H9 (cell line): Measurements from ENCODE around the gene HDAC2. TPM values are rescaled to one million over a fixed set of nuclear protein-coding genes. Genes with fewer than 3 reads are reported as not detected.

Experiments used
- DNase-seq: peaks from one replicate; pipeline ENCODE4 v3.0.0-alpha.2; 2017
- H2AFZ ChIP-seq: one replicate; pipeline ENCODE4 v1.6.1; 2013; ENCODE audit warnings: mild to moderate bottlenecking, low read length, control low read depth, moderate library complexity
- H2AK5ac ChIP-seq: 2 replicates; pipeline ENCODE4 v1.6.1; 2013; ENCODE audit warnings: low read length, control low read depth, mixed read lengths; ENCODE audit not compliant: insufficient read length
- H2BK120ac ChIP-seq: one replicate; pipeline ENCODE4 v1.6.1; 2013; ENCODE audit warnings: low read depth, mild to moderate bottlenecking, low read length, control low read depth, inconsistent platforms; ENCODE audit not compliant: poor library complexity, severe bottlenecking
- H2BK12ac ChIP-seq: 2 replicates; pipeline ENCODE4 v1.6.1; 2013; ENCODE audit warnings: low read length, control low read depth, mixed read lengths, low read depth; ENCODE audit not compliant: insufficient read length
- H2BK15ac ChIP-seq: 2 replicates; pipeline ENCODE4 v1.6.1; 2013; ENCODE audit warnings: low read depth, low read length, control low read depth
- H2BK20ac ChIP-seq: one replicate; pipeline ENCODE4 v1.6.1; 2013; ENCODE audit warnings: low read depth, mild to moderate bottlenecking, low read length, control low read depth, inconsistent platforms; ENCODE audit not compliant: poor library complexity, severe bottlenecking
- H2BK5ac ChIP-seq: 2 replicates; pipeline ENCODE4 v1.6.1; 2013; ENCODE audit warnings: low read length, control low read depth, mixed read lengths; ENCODE audit not compliant: insufficient read length
- H3K14ac ChIP-seq: 2 replicates; pipeline ENCODE4 v1.6.1; 2013; ENCODE audit warnings: low read length, control low read depth; ENCODE audit not compliant: insufficient read depth
- H3K18ac ChIP-seq: 2 replicates; pipeline ENCODE4 v1.6.1; 2013; ENCODE audit warnings: low read depth, mild to moderate bottlenecking, mixed read lengths, low read length, control low read depth; ENCODE audit not compliant: insufficient read length
- H3K23ac ChIP-seq: 2 replicates; pipeline ENCODE4 v1.6.1; 2013; ENCODE audit warnings: low read length, control low read depth, mixed read lengths, low read depth; ENCODE audit not compliant: insufficient read length
- H3K23me2 ChIP-seq: 2 replicates; pipeline ENCODE4 v1.6.1; 2013; ENCODE audit warnings: low read depth, mild to moderate bottlenecking, mixed read lengths, low read length, control low read depth; ENCODE audit not compliant: insufficient read length, poor library complexity, severe bottlenecking
- H3K27ac ChIP-seq: 2 replicates; pipeline ENCODE4 v1.5.1; 2013; ENCODE audit warnings: low read length, control low read depth, mixed read lengths, low read depth; ENCODE audit not compliant: insufficient read length
- H3K27me3 ChIP-seq: 2 replicates; pipeline ENCODE4 v1.6.1; 2013; ENCODE audit warnings: low read length, control low read depth, inconsistent platforms; ENCODE audit not compliant: insufficient read depth
- H3K4ac ChIP-seq: 2 replicates; pipeline ENCODE4 v1.6.1; 2013; ENCODE audit warnings: low read depth, mild to moderate bottlenecking, control low read depth, inconsistent platforms, low read length, moderate library complexity
- H3K4me1 ChIP-seq: 2 replicates; pipeline ENCODE4 v1.6.1; 2013; ENCODE audit warnings: low read length, control low read depth, inconsistent platforms; ENCODE audit not compliant: insufficient read depth
- H3K4me2 ChIP-seq: 2 replicates; pipeline ENCODE4 v1.6.1; 2013; ENCODE audit warnings: low read length, control low read depth, mixed read lengths; ENCODE audit not compliant: insufficient read length, insufficient read depth
- H3K56ac ChIP-seq: 2 replicates; pipeline ENCODE4 v1.6.1; 2013; ENCODE audit warnings: low read depth, mild to moderate bottlenecking, mixed read lengths, low read length, control low read depth; ENCODE audit not compliant: insufficient read length
- H3K79me1 ChIP-seq: 2 replicates; pipeline ENCODE4 v1.6.1; 2013; ENCODE audit warnings: low read depth, mild to moderate bottlenecking, moderate library complexity, low read length, control low read depth, inconsistent platforms; ENCODE audit not compliant: insufficient read depth, poor library complexity, severe bottlenecking
- H3K79me2 ChIP-seq: 2 replicates; pipeline ENCODE4 v1.6.1; 2013; ENCODE audit warnings: low read length, control low read depth, inconsistent platforms; ENCODE audit not compliant: insufficient read depth
- H3K9ac ChIP-seq: 2 replicates; pipeline ENCODE4 v1.6.1; 2013; ENCODE audit warnings: low read length, control low read depth, mixed read lengths; ENCODE audit not compliant: insufficient read length; ENCODE audit errors: extremely low read depth
- H3K9me3 ChIP-seq: one replicate; pipeline ENCODE4 v1.6.1; 2013; ENCODE audit warnings: low read depth, low read length, inconsistent platforms; ENCODE audit not compliant: control insufficient read depth
- H3T11ph ChIP-seq: one replicate; pipeline ENCODE4 v1.6.1; 2013; ENCODE audit warnings: mild to moderate bottlenecking, low read length, control low read depth, inconsistent platforms
- H4K20me1 ChIP-seq: one replicate; pipeline ENCODE4 v1.6.1; 2013; ENCODE audit not compliant: control insufficient read depth, insufficient read length, insufficient read depth
- H4K5ac ChIP-seq: 2 replicates; pipeline ENCODE4 v1.6.1; 2013; ENCODE audit warnings: low read depth, mild to moderate bottlenecking, mixed read lengths, low read length, control low read depth; ENCODE audit not compliant: insufficient read length
- H4K8ac ChIP-seq: replicated peaks from 2 replicates; pipeline ENCODE4 v1.6.1; 2013; ENCODE audit warnings: low read length, control low read depth, mixed read lengths, low read depth; ENCODE audit not compliant: insufficient read length
- H4K91ac ChIP-seq: 2 replicates; pipeline ENCODE4 v1.6.1; 2013; ENCODE audit warnings: low read depth, mild to moderate bottlenecking, moderate library complexity, mixed read lengths, low read length, control low read depth; ENCODE audit not compliant: insufficient read length
- H3K27ac Mint-ChIP-seq, 3 experiments: 2 replicates in 2 of 3; 3 replicates in 1 of 3; pipeline ENCODE4 v1.8.0; 2020 to 2021; ENCODE audit warnings: mixed read lengths in 3 of 3, mild to moderate bottlenecking in 1 of 3, moderate library complexity in 1 of 3
- H3K27me3 Mint-ChIP-seq: 2 replicates; pipeline ENCODE4 v1.8.0; 2021; ENCODE audit warnings: low read depth, mild to moderate bottlenecking, moderate library complexity, mixed read lengths
- H3K36me3 Mint-ChIP-seq, 3 experiments: 2 replicates in 2 of 3; 3 replicates in 1 of 3; pipeline ENCODE4 v1.8.0; 2020 to 2021; ENCODE audit warnings: low read depth in 3 of 3, mixed read lengths in 3 of 3; ENCODE audit not compliant: insufficient read depth in 1 of 3
- H3K4me1 Mint-ChIP-seq, 2 experiments: 2 replicates each; pipeline ENCODE4 v1.8.0; 2020; ENCODE audit warnings: mixed read lengths in 2 of 2
- H3K4me3 Mint-ChIP-seq, 2 experiments: 2 replicates in 1 of 2; 3 replicates in 1 of 2; pipeline ENCODE4 v1.8.0; 2020 to 2021; ENCODE audit warnings: mild to moderate bottlenecking in 2 of 2, mixed read lengths in 2 of 2, moderate library complexity in 1 of 2
- H3K9me3 Mint-ChIP-seq, 2 experiments: 2 replicates in 1 of 2; 3 replicates in 1 of 2; pipeline ENCODE4 v1.8.0; 2020; ENCODE audit warnings: mild to moderate bottlenecking in 2 of 2, mixed read lengths in 2 of 2, moderate library complexity in 1 of 2
- CTCF ChIP-seq: fragments of 200-600 bp; sonication (generic); conservative IDR thresholded peaks from 3 replicates; pipeline ENCODE4 v1.8.0; 2021; ENCODE audit warnings: antibody characterized with exemption, mild to moderate bottlenecking
- WGBS: extraction: QIAGEN DNeasy Blood & Tissue Kit; methylation state at CpG from one replicate; pipeline ENCODE4 v1.1.7; 2013; ENCODE audit warnings: missing lambda C conversion rate, low lambda C conversion rate, mixed read lengths; ENCODE audit not compliant: insufficient read length; ENCODE audit errors: extremely low coverage; 5-methylcytosine and 5-hydroxymethylcytosine counted together
- total RNA-seq: library from RNA; stranded (reverse); gene quantifications from 2 replicates; pipeline ENCODE4 v1.2.1, GENCODE V29; 2021

The HDAC2 gene
- total RNA-seq, 1 experiment from 2014 or later: 330 TPM

GRCh38 chr6:113944701-113945100 lies 26.2 kb downstream of the HDAC2 start:
- Histone ChIP-seq H2BK12ac (no peak overlapping the region), H3K23ac (no peak overlapping the region), H2BK5ac (no peak overlapping the region), H3K14ac (no peak overlapping the region), H3K23me2 (no peaks in the 10 kb centered on the region), H3K9ac (no peak overlapping the region), H4K5ac (no peak overlapping the region), H2AFZ (no peak overlapping the region), H3K4me2 (no peak overlapping the region), H3K27me3 (no peaks in the 10 kb centered on the region), H2BK120ac (no peak overlapping the region), H3K79me1 (peaks cover 2% of the 10 kb centered on the region), H4K8ac (no peak overlapping the region), H3K18ac (no peak overlapping the region), H3K79me2 (no peaks in the 10 kb centered on the region), H3K4ac (no peak overlapping the region), H4K20me1 (no peaks in the 10 kb centered on the region), H2AK5ac (no peak overlapping the region), H2BK15ac (no peak overlapping the region), H3T11ph (no peak overlapping the region), H3K56ac (no peak overlapping the region), H2BK20ac (no peak overlapping the region), H3K4me1 (no peaks in the 10 kb centered on the region), H3K27ac (no peak overlapping the region), H4K91ac (no peak overlapping the region), H3K9me3 (no peaks in the 10 kb centered on the region)
- Mint-ChIP-seq H3K9me3 (no peaks in the 10 kb centered on the region), H3K27me3 (no peaks in the 10 kb centered on the region), H3K4me1 (no peaks in the 10 kb centered on the region), H3K27ac (no peak overlapping the region; a peak in 1 of 7 replicates), H3K36me3 (peaks cover 49 to 86% (median 81%) of the 10 kb centered on the region in 3 experiments; a peak in 6 of 7 replicates), H3K4me3 (no peak overlapping the region)
- DNase-seq: no peak
- WGBS: no CpG with 5 or more reads among the region's 2 CpGs
- no peak for TF ChIP-seq CTCF
